ENCODE measurements around the gene SGMS1. TPM values are rescaled to one million over a fixed set of nuclear protein-coding genes. Genes with fewer than 3 reads are reported as not detected.

Gene SGMS1
- polyA plus RNA-seq, 1 donor (not counting 4 experiments of a cell fraction or from before 2014, with no cell fraction given), result 18.3 TPM

GRCh38 chr10:50470345-50470744 is 153.4 kb downstream of the SGMS1 start:
- peaks cover 2% of the 10 kb centered on the region for H3K9me1 ChIP-seq (ENCODE audit: control insufficient read depth, extremely low read depth, insufficient read depth, low read length)
- no peak overlapping the region for H3K4me3 ChIP-seq (ENCODE audit: control insufficient read depth in 2 of 3, extremely low read depth in 1 of 3, insufficient read depth in 2 of 3, low read depth in 1 of 3, low read length in 3 of 3)
- H3K36me3 ChIP-seq (ENCODE audit: control insufficient read depth in 2 of 2, extremely low read depth in 1 of 2, insufficient read depth in 2 of 2, low read length in 2 of 2), result no peaks in the 10 kb centered on the region
- H4K20me1 ChIP-seq (ENCODE audit: control insufficient read depth, extremely low read depth, insufficient read depth, low read length), result no peaks in the 10 kb centered on the region
- no peaks in the 10 kb centered on the region for H3K79me2 ChIP-seq (ENCODE audit: control insufficient read depth, insufficient read depth, low read length)
- no peak for TF ChIP-seq CTCF (optimal IDR thresholded peaks at IDR 0.05 in 1 of 3, IDR thresholded peaks at IDR 0.05 in 1 of 3, conservative IDR thresholded peaks at IDR 0.05 in 1 of 3; ENCODE audit: extremely low read depth in 1 of 3, insufficient read depth in 2 of 3, low read length in 3 of 3)
- TF ChIP-seq EZH2 (IDR thresholded peaks at IDR 0.05; ENCODE audit: low read length), result no peak
- H3K27ac ChIP-seq (ENCODE audit: control insufficient read depth, insufficient read depth, low read length), result no peak overlapping the region
- FAIRE-seq, result no peak
- no peak overlapping the region for H3K4me2 ChIP-seq (ENCODE audit: control insufficient read depth, extremely low read depth, insufficient read depth, low read depth, low read length)
- H3K9me3 ChIP-seq (ENCODE audit: control insufficient read depth, low read depth, low read length), result no peaks in the 10 kb centered on the region
- H3K4me1 ChIP-seq (ENCODE audit: control insufficient read depth, extremely low read depth, insufficient read depth, low read length), result peaks cover 9% of the 10 kb centered on the region
- no peak overlapping the region for H2AFZ ChIP-seq (ENCODE audit: control insufficient read depth, low read length)
- DNase-seq (ENCODE audit: low read depth, low spot score), result no peak
- dilution Hi-C loops (cut with MboI; ENCODE audit: extremely low pct_ligation_motif_present, low sequenced_read_pairs), result no loop called here
- H3K27me3 ChIP-seq (ENCODE audit: control insufficient read depth, extremely low read depth, insufficient read depth, low read length), result no peaks in the 10 kb centered on the region
- H3K9ac ChIP-seq (ENCODE audit: control insufficient read depth, extremely low read depth, insufficient read depth, low read length), result no peak overlapping the region

- Histone ChIP-seq H3K9me3 (ENCODE audit: control insufficient read depth, low read depth, low read length) (no peaks in the 10 kb centered on the region), H3K9ac (ENCODE audit: control insufficient read depth, extremely low read depth, insufficient read depth, low read length) (no peak overlapping the region), H3K9me1 (ENCODE audit: control insufficient read depth, extremely low read depth, insufficient read depth, low read length) (peaks cover 2% of the 10 kb centered on the region), H3K36me3 (ENCODE audit: control insufficient read depth in 2 of 2, extremely low read depth in 1 of 2, insufficient read depth in 2 of 2, low read length in 2 of 2) (no peaks in the 10 kb centered on the region), H3K4me2 (ENCODE audit: control insufficient read depth, extremely low read depth, insufficient read depth, low read depth, low read length) (no peak overlapping the region), H3K79me2 (ENCODE audit: control insufficient read depth, insufficient read depth, low read length) (no peaks in the 10 kb centered on the region), H4K20me1 (ENCODE audit: control insufficient read depth, extremely low read depth, insufficient read depth, low read length) (no peaks in the 10 kb centered on the region), H2AFZ (ENCODE audit: control insufficient read depth, low read length) (no peak overlapping the region), H3K27ac (ENCODE audit: control insufficient read depth, insufficient read depth, low read length) (no peak overlapping the region), H3K4me1 (ENCODE audit: control insufficient read depth, extremely low read depth, insufficient read depth, low read length) (peaks cover 9% of the 10 kb centered on the region), H3K4me3 (ENCODE audit: control insufficient read depth in 2 of 3, extremely low read depth in 1 of 3, insufficient read depth in 2 of 3, low read depth in 1 of 3, low read length in 3 of 3) (no peak overlapping the region), H3K27me3 (ENCODE audit: control insufficient read depth, extremely low read depth, insufficient read depth, low read length) (no peaks in the 10 kb centered on the region)
- FAIRE-seq (no peak), DNase-seq (ENCODE audit: low read depth, low spot score) (no peak)
- dilution Hi-C loops (cut with MboI; ENCODE audit: extremely low pct_ligation_motif_present, low sequenced_read_pairs), result no loop called here
- TF ChIP-seq CTCF (optimal IDR thresholded peaks at IDR 0.05 in 1 of 3, IDR thresholded peaks at IDR 0.05 in 1 of 3, conservative IDR thresholded peaks at IDR 0.05 in 1 of 3; ENCODE audit: extremely low read depth in 1 of 3, insufficient read depth in 2 of 3, low read length in 3 of 3), result no peak
- TF ChIP-seq EZH2 (IDR thresholded peaks at IDR 0.05; ENCODE audit: low read length), result no peak
Measured at GRCh38 chr10:50469778-50470193, 154.0 kb downstream of the SGMS1 start.
